H1 (cell line): ENCODE results near the gene ANXA3. TPM values are rescaled to one million over a fixed set of nuclear protein-coding genes. Genes with fewer than 3 reads are reported as not detected.

Experiments
- ATF3 ChIP-seq: IDR thresholded peaks from 2 replicates; pipeline ENCODE4 v1.6.1; 2011; ENCODE audit warnings: low read depth, mild to moderate bottlenecking, low read length; ENCODE audit not compliant: insufficient read depth
- CTBP2 ChIP-seq: IDR thresholded peaks from 2 replicates; pipeline ENCODE4 v1.7.0; 2011; ENCODE audit warnings: borderline replicate concordance, mild to moderate bottlenecking, moderate library complexity, mixed read lengths, low read length; ENCODE audit not compliant: insufficient read depth, insufficient read length
- EZH2 ChIP-seq: fragments of 200-600 bp; sonication (generic); IDR thresholded peaks from 2 replicates; pipeline ENCODE4 v1.7.1; 2012; ENCODE audit warnings: low read depth, mild to moderate bottlenecking, moderate library complexity, low read length, inconsistent platforms; ENCODE audit not compliant: severe bottlenecking
- RFX5 ChIP-seq: IDR thresholded peaks from 2 replicates; pipeline ENCODE4 v1.6.1; 2011; ENCODE audit warnings: low read depth, low read length, improper control_type of control experiment, borderline replicate concordance
- TAF1 ChIP-seq: IDR thresholded peaks from 2 replicates; pipeline ENCODE4 v1.6.1; 2011; ENCODE audit warnings: mild to moderate bottlenecking, low read depth, low read length
- polyA plus RNA-seq, 7 experiments: library from polyadenylated mRNA; depleted of rRNA in 3 of 7; stranded (reverse) in 5 of 7; unstranded in 2 of 7; fragments of >200 nt in 5 of 7; fragments of 200-250 nt in 2 of 7; gene quantifications; 1 replicate in 5 of 7; 2 replicates in 1 of 7; 4 replicates in 1 of 7; pipeline versions ENCODE4 v1.2.1 to v1.2.3, GENCODE V29; 2011 to 2013; ENCODE audit warnings: missing spikeins in 2 of 7, mixed read lengths in 2 of 7
- total RNA-seq: library from RNA; stranded (reverse); fragmentation: NEBNext Ultra II Directional; extraction: Animal tissue kit (Norgen Biotek cat#: 25700); gene quantifications from 2 replicates; pipeline ENCODE4 v1.2.1, GENCODE V29; 2021

Gene ANXA3
- total and polyA plus RNA-seq, 2 of the 8 experiments (the other 6 are each of a cell fraction or from before 2014, with no cell fraction given), result 10.3 to 27.3 TPM

- TF ChIP-seq TAF1 (no peak), CTBP2 (no peak), ATF3 (no peak), RFX5 (no peak), EZH2 (no peak)
- TF ChIP-seq, all 59 proteins: peak for 0
Observed at GRCh38 chr4:78581618-78582017, 30.0 kb downstream of the ANXA3 start (continued).
